ENCODE results near the gene MRPL49. TPM values are rescaled to one million over a fixed set of nuclear protein-coding genes. Genes with fewer than 3 reads are reported as not detected.

Gene MRPL49
- total RNA-seq, 3 donors from 2014 or later: 102 to 110 (median 104) TPM

DNA sequence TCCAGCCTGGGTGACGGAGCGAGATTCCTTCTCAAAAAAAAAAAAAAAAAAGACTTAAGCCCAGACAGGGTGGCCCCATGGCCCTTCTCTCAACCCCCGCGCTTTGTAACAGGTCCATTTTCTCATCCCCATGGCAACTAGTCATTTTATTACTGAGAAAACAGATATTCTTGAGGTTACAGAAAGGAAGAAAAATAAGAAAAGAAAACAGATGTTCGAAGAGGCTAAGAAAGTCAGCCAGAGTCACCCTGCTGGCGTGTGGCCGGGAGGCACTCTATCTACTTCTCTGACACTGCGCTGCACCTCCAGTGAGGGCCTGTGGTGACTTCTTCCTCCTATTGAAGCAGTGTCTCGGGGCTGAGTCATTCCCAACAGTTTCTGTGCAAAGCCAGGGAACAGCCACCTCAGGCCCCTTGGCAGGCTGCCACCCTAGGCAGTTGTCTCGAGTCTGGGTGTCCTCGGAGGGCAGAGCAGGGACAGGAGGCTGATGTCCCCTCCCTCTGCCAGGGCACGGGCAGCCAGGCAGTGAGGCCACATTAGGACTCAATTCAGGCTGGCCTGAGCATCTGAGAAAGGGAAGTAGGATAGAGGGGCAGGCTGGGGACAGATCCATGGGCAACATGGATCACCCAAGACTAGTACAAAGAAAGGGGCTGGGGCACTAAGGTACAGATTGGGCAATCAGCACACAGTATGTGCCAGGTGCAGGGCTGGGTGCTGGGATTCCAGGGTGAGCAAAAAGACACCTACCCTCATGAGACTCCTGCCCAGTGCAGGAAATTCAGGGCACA is 28.6 kb downstream of the MRPL49 start:
- Mint-ChIP-seq H3K27me3 (ENCODE audit: low read depth) (peaks cover 1% of the 10 kb centered on the region), H3K9me3 (no peaks in the 10 kb centered on the region), H3K4me1 (ENCODE audit: low read depth) (no peaks in the 10 kb centered on the region), H3K36me3 (ENCODE audit: insufficient read depth) (no peaks in the 10 kb centered on the region), H3K4me3 (no peak overlapping the region)
- DNase-seq (no peak), ATAC-seq (peak; percentile 59 to 73)

DNA sequence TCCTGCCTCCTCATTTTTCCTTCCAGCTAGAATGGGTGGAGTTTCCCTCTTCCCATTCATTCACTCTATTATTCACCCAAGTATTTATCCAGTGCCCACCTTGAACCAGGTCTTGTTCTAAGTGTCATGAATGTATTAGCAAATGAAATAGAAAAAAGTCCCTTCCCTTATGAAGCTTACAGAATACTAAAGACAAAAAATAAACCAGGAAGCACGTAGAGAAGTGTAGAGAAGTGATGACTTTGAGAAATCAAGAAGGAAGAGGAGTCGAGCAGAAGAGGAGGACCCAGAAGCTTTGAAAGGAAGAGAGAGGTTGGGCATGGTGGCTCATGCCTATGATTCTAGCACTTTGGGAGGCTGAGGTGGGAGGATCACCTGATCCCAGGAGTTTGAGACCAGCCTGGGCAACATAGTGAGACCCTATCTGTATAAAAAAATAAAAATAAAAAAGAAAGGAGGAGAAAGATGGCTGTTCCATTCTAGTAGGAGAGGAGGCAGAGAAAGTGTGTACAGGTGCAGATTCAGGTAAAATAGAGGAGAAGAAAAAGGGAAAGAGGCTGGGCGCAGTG is 29.3 kb downstream of the MRPL49 start:
- H3K4me3 Mint-ChIP-seq: no peak overlapping the region
- no peaks in the 10 kb centered on the region for H3K36me3 Mint-ChIP-seq (ENCODE audit: insufficient read depth)
- H3K27me3 Mint-ChIP-seq (ENCODE audit: low read depth): peaks cover 1% of the 10 kb centered on the region
- no peaks in the 10 kb centered on the region for H3K4me1 Mint-ChIP-seq (ENCODE audit: low read depth)
- ATAC-seq (no peak), DNase-seq (no peak)
- no peaks in the 10 kb centered on the region for H3K9me3 Mint-ChIP-seq

DNA sequence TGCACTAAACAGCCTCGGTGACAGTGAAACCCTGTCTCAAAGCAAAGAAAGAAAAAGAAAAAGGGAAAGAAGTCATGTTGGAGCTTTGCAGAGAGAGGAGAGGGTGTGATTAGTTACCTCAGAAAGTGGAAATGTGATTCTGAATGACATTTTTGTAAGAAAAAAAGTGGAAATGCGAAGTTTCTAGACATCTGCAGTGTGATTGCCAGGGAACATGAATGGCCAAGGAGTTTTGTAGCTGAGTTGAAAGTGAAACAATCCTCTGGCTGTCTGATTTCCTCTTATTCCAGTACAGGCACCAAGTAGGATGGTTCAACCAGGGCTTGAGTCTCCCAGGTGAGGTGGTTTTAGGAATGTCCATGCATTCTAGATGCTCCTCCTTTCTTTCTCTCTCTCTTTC is 30.0 kb downstream of the MRPL49 start:
- no peak for ATAC-seq
- Mint-ChIP-seq H3K9me3 (no peaks in the 10 kb centered on the region), H3K27me3 (ENCODE audit: low read depth) (peaks cover 1% of the 10 kb centered on the region), H3K4me1 (ENCODE audit: low read depth) (no peaks in the 10 kb centered on the region), H3K4me3 (no peak overlapping the region), H3K36me3 (ENCODE audit: insufficient read depth) (no peaks in the 10 kb centered on the region)
- no peak for DNase-seq

DNA sequence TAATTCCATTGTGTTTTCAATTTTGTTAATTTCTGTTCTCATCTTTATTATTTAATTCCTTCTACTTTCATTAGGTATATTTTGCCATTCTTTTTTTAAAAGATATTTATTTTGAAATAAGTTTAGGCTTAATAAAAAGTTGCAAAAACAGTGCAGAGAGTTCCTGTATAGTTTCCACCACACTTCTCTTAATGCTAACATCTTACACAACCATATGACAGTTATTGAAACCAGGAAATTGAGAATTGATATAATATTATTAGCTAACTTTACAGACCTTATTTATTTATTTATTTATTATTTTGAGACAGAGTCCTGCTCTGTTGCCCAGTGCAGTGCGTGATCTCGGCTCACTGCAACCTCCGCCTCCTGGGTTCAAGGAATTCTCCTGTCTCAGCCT is 34.1 kb downstream of the MRPL49 start:
- DNase-seq: no peak
- Mint-ChIP-seq H3K27me3 (ENCODE audit: low read depth) (peaks cover 4% of the 10 kb centered on the region), H3K4me1 (ENCODE audit: low read depth) (no peaks in the 10 kb centered on the region), H3K9me3 (no peaks in the 10 kb centered on the region), H3K36me3 (ENCODE audit: insufficient read depth) (no peaks in the 10 kb centered on the region), H3K4me3 (no peak overlapping the region)
- no peak for ATAC-seq

DNA sequence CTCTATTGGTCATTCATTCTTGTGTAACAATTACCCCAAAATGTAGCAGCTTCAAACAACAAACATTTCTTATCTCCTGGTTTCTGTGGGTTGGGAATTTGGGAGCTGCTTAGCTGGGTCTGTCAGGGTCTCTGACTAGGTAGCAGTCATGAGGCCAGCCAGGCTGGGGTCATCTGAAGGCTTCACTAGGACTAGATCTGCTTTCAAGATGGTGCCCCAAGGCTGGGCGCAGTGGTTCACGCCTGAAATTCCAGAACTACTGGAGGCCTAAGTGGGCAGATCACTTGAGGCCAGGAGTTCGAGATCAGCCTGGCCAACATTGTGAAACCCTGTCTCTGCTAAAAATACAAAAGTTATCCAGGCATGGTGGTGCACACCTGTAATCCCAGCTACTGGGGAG is 34.8 kb downstream of the MRPL49 start:
- H3K4me1 Mint-ChIP-seq (ENCODE audit: low read depth): no peaks in the 10 kb centered on the region
- DNase-seq: no peak
- peaks cover 4% of the 10 kb centered on the region for H3K27me3 Mint-ChIP-seq (ENCODE audit: low read depth)

DNA sequence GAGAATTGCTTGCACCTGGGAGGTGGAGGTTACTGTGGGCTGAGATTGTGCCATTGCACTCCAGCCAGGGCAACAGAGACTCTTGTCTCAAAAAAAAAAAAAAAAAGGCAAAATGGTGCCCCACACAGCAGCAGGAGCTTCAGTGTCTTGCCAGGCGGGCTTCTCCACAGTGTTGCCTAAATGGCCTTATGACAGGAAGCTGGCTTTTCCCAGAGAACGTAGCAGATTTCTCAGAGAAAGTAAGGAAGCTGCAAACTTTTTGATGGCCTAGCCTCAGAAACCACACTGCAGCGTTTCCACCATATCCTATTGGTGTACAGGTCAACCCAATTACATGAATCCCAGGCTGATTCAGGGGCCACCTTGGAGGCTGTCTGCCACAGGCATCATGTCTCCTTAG is 35.2 kb downstream of the MRPL49 start:
- H3K4me3 Mint-ChIP-seq: no peak overlapping the region
- DNase-seq (no peak), ATAC-seq (no peak)
- H3K4me1 Mint-ChIP-seq (ENCODE audit: low read depth): no peaks in the 10 kb centered on the region
- no peaks in the 10 kb centered on the region for H3K36me3 Mint-ChIP-seq (ENCODE audit: insufficient read depth)
- H3K27me3 Mint-ChIP-seq (ENCODE audit: low read depth): peaks cover 4% of the 10 kb centered on the region
- H3K9me3 Mint-ChIP-seq: no peaks in the 10 kb centered on the region

More for the DNA sequence above, 34.8 kb downstream of the MRPL49 start:
- H3K9me3 Mint-ChIP-seq: no peaks in the 10 kb centered on the region
- no peaks in the 10 kb centered on the region for H3K36me3 Mint-ChIP-seq (ENCODE audit: insufficient read depth)
- ATAC-seq: no peak
- H3K4me3 Mint-ChIP-seq: no peak overlapping the region

DNA sequence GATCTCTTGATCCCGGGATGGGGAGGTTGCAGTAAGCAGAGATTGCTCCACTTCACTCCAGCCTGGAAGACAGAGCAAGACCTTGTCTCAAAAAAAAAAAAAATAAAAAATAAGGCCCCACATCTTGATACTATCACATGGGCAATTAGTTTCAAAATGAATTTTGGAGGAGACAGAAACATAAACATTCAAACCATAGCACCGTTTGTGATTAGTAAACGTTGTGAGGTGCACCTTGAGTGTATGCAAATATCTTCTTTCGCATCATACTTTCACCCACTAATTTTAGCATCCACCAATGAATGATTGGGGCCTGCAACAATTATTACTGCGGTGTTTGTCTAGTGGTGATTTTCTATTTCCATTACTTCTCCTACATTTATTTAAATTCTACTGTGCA is 36.9 kb downstream of the MRPL49 start:
- Mint-ChIP-seq H3K27me3 (ENCODE audit: low read depth) (peaks cover 4% of the 10 kb centered on the region), H3K4me3 (no peak overlapping the region), H3K9me3 (no peaks in the 10 kb centered on the region), H3K4me1 (ENCODE audit: low read depth) (no peaks in the 10 kb centered on the region), H3K36me3 (ENCODE audit: insufficient read depth) (no peaks in the 10 kb centered on the region)
- DNase-seq (no peak), ATAC-seq (no peak)

DNA sequence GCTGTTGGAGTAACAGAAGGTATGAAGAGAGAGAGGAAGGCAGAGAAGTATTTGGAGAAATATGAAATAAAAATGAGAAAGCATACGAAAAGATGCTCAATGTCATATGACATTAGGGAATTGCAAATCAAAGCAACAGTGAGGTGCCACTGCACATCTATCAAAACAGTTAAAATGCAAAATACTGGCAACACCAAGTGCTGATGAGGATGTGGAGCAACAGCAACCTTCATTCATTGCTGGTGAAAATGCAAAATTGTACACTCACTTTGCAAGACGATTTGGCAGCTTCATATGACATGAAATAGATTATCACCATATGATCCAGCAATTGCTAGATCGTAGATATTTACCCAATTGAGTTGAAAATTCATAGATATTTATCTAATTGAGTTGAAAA is 38.5 kb downstream of the MRPL49 start:
- H3K9me3 Mint-ChIP-seq: no peaks in the 10 kb centered on the region
- peaks cover 4% of the 10 kb centered on the region for H3K27me3 Mint-ChIP-seq (ENCODE audit: low read depth)
- H3K4me3 Mint-ChIP-seq: no peak overlapping the region
- no peak for DNase-seq
- no peak for ATAC-seq
- no peaks in the 10 kb centered on the region for H3K4me1 Mint-ChIP-seq (ENCODE audit: low read depth)
- no peaks in the 10 kb centered on the region for H3K36me3 Mint-ChIP-seq (ENCODE audit: insufficient read depth)

DNA sequence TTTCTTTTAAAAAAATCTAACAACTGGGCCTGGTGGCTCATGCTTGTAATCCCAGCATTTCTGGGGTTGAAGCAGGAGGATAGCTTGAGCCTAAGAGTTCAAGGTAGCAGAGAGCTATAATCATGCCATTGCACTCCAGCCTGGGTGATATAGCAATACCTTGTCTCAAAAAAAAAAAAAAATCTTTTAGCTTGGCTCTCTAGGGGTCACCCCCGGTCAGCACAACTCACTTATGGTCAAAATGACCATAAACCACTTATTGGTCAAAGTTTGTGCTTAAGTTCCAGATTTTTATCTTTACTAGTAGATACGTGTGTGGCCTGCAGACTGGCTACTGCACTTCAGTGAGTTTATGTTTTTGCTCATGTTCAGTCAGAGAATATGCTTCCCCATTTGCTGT is 41.6 kb downstream of the MRPL49 start:
- DNase-seq (no peak), ATAC-seq (no peak)
- no peaks in the 10 kb centered on the region for H3K9me3 Mint-ChIP-seq
- no peaks in the 10 kb centered on the region for H3K36me3 Mint-ChIP-seq (ENCODE audit: insufficient read depth)
- H3K27me3 Mint-ChIP-seq (ENCODE audit: low read depth): peaks cover 4% of the 10 kb centered on the region
- H3K4me3 Mint-ChIP-seq: no peak overlapping the region
- no peaks in the 10 kb centered on the region for H3K4me1 Mint-ChIP-seq (ENCODE audit: low read depth)

DNA sequence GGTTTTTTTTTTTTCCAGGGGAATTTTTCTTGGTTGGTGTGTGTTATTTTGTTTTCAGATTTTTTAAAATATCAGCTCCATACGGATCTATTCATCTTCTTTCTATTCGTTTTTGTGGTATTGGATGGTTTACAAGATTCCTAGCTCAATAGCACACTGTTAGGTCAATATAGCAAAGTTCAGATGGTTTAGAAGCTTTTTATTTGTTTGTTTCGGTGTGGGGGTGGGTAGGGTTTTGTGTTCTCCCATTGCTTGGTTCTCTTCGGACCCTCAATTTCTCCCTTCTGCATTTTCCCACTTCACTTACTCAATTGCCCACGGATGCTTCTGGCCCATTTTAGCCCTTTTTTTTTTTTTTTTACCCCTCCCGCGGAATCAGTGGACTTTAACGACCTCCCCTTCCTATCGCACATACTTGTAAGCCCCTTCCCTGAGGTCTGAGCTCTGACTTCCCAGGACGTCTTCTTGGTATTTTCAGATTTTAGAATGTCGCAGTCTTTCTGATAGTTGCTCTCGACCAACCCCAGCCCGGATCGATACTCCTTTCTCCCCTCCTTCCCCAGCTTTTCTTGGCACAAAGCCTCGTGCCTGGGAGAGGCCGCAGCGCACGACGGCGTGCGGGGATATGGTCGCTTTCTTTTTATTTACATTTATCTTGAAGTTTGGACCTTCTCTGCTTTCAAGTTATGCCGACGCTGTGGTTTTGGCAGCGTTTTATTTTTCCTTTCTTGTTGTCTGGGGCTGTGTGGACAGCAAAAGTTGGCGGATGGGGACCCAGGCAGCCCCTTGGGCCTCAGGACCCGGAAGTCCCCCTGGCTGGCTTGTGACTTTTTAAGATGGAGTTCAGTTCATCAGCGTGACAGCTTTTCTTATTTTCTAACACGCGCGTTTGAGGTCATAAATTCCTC is 43.5 kb downstream of the MRPL49 start:
- H3K4me1 Mint-ChIP-seq (ENCODE audit: low read depth): peaks cover 6% of the 10 kb centered on the region
- DNase-seq: no peak
- H3K36me3 Mint-ChIP-seq (ENCODE audit: insufficient read depth): no peaks in the 10 kb centered on the region
- no peak overlapping the region for H3K4me3 Mint-ChIP-seq
- no peak for ATAC-seq
- no peaks in the 10 kb centered on the region for H3K27me3 Mint-ChIP-seq (ENCODE audit: low read depth)
- H3K9me3 Mint-ChIP-seq: no peaks in the 10 kb centered on the region

DNA sequence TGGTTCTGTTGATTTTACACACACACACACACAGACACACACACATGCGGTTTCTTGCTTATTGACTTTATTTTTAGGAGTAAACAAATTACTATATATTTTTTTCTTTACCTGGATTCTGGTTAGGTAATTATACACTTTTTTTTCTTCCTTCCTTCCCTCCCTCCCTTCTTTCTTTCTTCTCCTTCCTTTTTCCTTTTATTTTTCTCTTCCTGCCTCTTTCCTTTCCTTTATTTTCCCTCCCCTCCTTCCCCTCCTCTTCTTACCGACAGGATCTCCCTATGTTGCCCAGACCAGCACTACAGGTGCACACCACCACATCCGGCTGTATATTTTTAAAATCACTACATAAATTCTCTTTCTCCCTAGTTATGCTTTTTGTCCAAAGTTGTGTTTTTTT is 44.8 kb downstream of the MRPL49 start:
- DNase-seq: no peak
- Mint-ChIP-seq H3K36me3 (ENCODE audit: insufficient read depth) (no peaks in the 10 kb centered on the region), H3K4me3 (no peak overlapping the region), H3K27me3 (ENCODE audit: low read depth) (no peaks in the 10 kb centered on the region), H3K4me1 (ENCODE audit: low read depth) (peaks cover 6% of the 10 kb centered on the region), H3K9me3 (no peaks in the 10 kb centered on the region)
- no peak for ATAC-seq

DNA sequence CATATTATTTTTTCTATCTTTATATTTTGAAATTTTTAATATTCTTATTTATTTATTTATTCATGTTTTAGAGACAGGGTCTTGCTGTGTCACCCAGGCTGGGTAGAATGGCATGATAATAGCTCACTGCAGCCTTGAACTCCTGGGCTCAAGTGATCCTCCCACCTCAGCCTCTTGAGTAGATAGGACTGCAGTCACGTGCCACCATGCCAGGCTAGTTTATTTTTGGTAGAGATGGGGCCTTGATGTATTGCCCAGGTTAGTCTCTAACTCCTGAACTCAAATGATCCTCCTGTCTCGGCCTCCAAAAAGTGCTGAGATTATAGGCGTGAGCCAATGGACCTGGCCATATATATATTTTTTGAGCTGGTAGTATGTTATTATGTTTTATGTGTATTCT is 45.5 kb downstream of the MRPL49 start:
- Mint-ChIP-seq H3K27me3 (ENCODE audit: low read depth) (no peaks in the 10 kb centered on the region), H3K4me3 (no peak overlapping the region), H3K36me3 (ENCODE audit: insufficient read depth) (no peaks in the 10 kb centered on the region), H3K9me3 (no peaks in the 10 kb centered on the region), H3K4me1 (ENCODE audit: low read depth) (peaks cover 6% of the 10 kb centered on the region)
- no peak for DNase-seq
- no peak for ATAC-seq

DNA sequence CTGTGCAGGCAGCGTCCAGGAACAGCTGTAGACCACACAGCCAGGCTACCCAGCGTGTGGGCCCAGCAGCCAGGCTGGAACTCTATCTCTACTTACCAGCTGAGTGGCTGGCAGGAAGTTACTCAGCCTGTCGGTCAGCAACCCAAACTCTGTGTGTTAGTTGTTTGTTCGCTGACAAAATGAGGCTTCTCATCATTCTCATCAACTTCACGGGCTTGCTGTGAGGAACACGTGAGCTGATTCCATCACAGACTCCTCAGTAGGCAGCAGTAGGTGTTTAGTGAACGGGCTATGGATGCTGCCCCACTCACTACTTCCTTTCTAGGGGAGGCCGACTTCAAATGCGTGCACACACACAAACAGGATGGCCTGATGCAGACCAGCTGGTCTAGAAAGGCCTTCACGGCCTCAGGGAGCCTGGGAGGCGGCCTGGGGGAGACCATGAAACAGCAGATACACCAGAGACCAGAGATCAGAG is 47.1 kb downstream of the MRPL49 start:
- Mint-ChIP-seq H3K36me3 (ENCODE audit: insufficient read depth) (no peaks in the 10 kb centered on the region), H3K9me3 (no peaks in the 10 kb centered on the region), H3K4me3 (no peak overlapping the region), H3K27me3 (ENCODE audit: low read depth) (no peaks in the 10 kb centered on the region), H3K4me1 (ENCODE audit: low read depth) (peaks cover 6% of the 10 kb centered on the region)
- DNase-seq: no peak
- peak in 1 of 2 donors; percentile 32 for ATAC-seq

DNA sequence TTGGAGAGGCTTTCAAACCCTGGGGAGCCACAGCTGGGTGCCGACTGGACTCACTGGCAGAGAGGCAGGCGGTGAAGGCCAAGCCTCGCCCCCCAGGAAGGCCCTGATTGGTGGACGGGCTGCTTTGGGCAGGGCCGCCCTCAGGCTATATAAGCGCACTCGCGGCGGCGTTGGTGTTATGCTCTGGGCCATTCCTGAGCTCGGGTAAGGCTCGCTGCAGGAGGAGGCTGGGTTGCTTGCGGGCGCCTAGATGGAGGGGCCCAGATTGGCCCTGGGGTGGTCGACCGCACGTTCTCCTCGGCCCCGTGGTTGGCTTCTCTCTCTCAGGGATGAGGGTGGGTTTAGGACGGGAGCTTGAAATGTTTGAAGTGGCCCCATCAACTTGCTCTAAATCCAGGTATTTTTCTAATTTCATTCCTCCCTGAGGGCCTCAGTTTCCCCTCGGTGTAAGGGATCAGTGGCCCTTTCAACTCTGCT is 48.0 kb downstream of the MRPL49 start, which contains the start of gene SPDYC:
Gene SPDYC (plus strand): TSS at position 176 of the 477 bp plus-strand sequence. CDS start 1,125 bp downstream, outside the sequence.
- H3K36me3 Mint-ChIP-seq (ENCODE audit: insufficient read depth): no peaks in the 10 kb centered on the region
- H3K4me1 Mint-ChIP-seq (ENCODE audit: low read depth): peaks cover 6% of the 10 kb centered on the region
- H3K27me3 Mint-ChIP-seq (ENCODE audit: low read depth): no peaks in the 10 kb centered on the region
- H3K9me3 Mint-ChIP-seq: no peaks in the 10 kb centered on the region
- ATAC-seq (no peak), DNase-seq (no peak)
- H3K4me3 Mint-ChIP-seq: no peak within 1 kb of the TSS

Data from activated T-cell treated with anti-CD3 and anti-CD28 coated beads, Interleukin-2, amount 50 U/mL, for 4 hours (primary cell).